K562 (cell line): ENCODE results near the gene ZBED2. TPM values are rescaled to one million over a fixed set of nuclear protein-coding genes. Genes with fewer than 3 reads are reported as not detected.

Source experiments
- ATAC-seq: fragments of 200-7000 bp; cut with Tn5 transposase; 3 replicates; pipeline ENCODE4 v1.9.1; 2020; ENCODE audit warnings: moderate library complexity
- BruUV-seq: library from RNA; stranded (reverse); fragments of 400-500 nt; replicated peaks from 2 replicates; lab custom pipeline; 2021; lab: Mats Ljungman, UMichigan
- CTCF ChIA-PET: fragments of 300-600 bp; formaldehyde crosslinking; extraction: SDS; loops from one replicate; lab custom pipeline; 2021; ENCODE audit warnings: low intra/inter-chr PET ratio; lab: Yijun Ruan, JAX
- POLR2A ChIA-PET: fragments of 300-600, 350-650 bp; sonication (Branson Sonifier 250); formaldehyde crosslinking; extraction: SDS; loops from one replicate; lab custom pipeline; 2021; ENCODE audit warnings: antibody characterized with exemption, inconsistent platforms; lab: Yijun Ruan, JAX
- DNase-seq, 4 experiments: peaks; one replicate each; pipeline versions ENCODE4 v3.0.0 to v3.0.0-alpha.2; 2011 to 2018; ENCODE audit warnings: low spot score in 3 of 4, mixed read lengths in 3 of 4; ENCODE audit errors: extremely low read depth in 1 of 4
- FAIRE-seq: peaks from 2 replicates; lab custom pipeline; 2011; peaks lifted over from hg19 to GRCh38; lab: Jason Lieb, UNC
- H2AFZ ChIP-seq: 2 replicates; pipeline ENCODE4 v1.6.0; 2011; ENCODE audit warnings: low read depth, low read length, control low read depth, inconsistent platforms
- H3K27ac ChIP-seq: fragments of 200-600 bp; 3 replicates; pipeline ENCODE4 v1.8.0; 2011; ENCODE audit warnings: low read depth, mild to moderate bottlenecking, control low read depth, inconsistent platforms, low read length, moderate library complexity, mixed read lengths; ENCODE audit errors: extremely low read depth
- H3K27me3 ChIP-seq, 2 experiments: fragments of 300-600 bp in 1 of 2; 2 replicates in 1 of 2; 3 replicates in 1 of 2; pipeline versions ENCODE4 v1.6.0 to v1.8.0; 2011; ENCODE audit warnings: inconsistent platforms in 2 of 2, low read length in 2 of 2, mild to moderate bottlenecking in 1 of 2, mixed read lengths in 1 of 2, moderate library complexity in 1 of 2; ENCODE audit not compliant: control insufficient read depth in 2 of 2, insufficient read depth in 2 of 2
- H3K36me3 ChIP-seq: fragments of 300-600 bp; 3 replicates; pipeline ENCODE4 v1.8.0; 2011; ENCODE audit warnings: mild to moderate bottlenecking, low read length, inconsistent platforms; ENCODE audit not compliant: control insufficient read depth, insufficient read depth
- H3K4me1 ChIP-seq, 2 experiments: fragments of 200-600 bp in 1 of 2; replicated peaks in 1 of 2; 2 replicates in 1 of 2; 3 replicates in 1 of 2; pipeline versions ENCODE4 v1.5.1 to v1.8.0; 2011; ENCODE audit warnings: inconsistent platforms in 2 of 2, low read length in 2 of 2, mild to moderate bottlenecking in 1 of 2, mixed read lengths in 1 of 2, moderate library complexity in 1 of 2; ENCODE audit not compliant: control insufficient read depth in 2 of 2, insufficient read depth in 2 of 2
- H3K4me2 ChIP-seq: 2 replicates; pipeline ENCODE4 v1.6.1; 2011; ENCODE audit warnings: low read length, control low read depth, inconsistent platforms, mixed read lengths; ENCODE audit not compliant: insufficient read depth
- H3K4me3 ChIP-seq: fragments of 200-600 bp; sonication (generic), shearing (Covaris generic); 2 replicates; pipeline ENCODE4 v1.5.1; 2016; ENCODE audit warnings: control low read depth, inconsistent platforms
- H3K79me2 ChIP-seq: fragments of 200-600 bp; 3 replicates; pipeline ENCODE4 v1.8.0; 2011; ENCODE audit warnings: low read length, inconsistent platforms; ENCODE audit not compliant: control insufficient read depth, insufficient read depth
- H3K9ac ChIP-seq, 2 experiments: 2 replicates each; pipeline versions ENCODE4 v1.6.0 to v1.6.1; 2011; ENCODE audit warnings: low read depth in 2 of 2, low read length in 2 of 2, control low read depth in 1 of 2, inconsistent platforms in 1 of 2, mild to moderate bottlenecking in 1 of 2, mixed read lengths in 1 of 2; ENCODE audit not compliant: insufficient read depth in 1 of 2
- H3K9me1 ChIP-seq: one replicate; pipeline ENCODE4 v1.6.0; 2011; ENCODE audit warnings: inconsistent platforms, mild to moderate bottlenecking, low read length, moderate library complexity; ENCODE audit not compliant: control insufficient read depth, insufficient read depth
- H3K9me3 ChIP-seq: replicated peaks from 2 replicates; pipeline ENCODE4 v1.5.1; 2011; ENCODE audit warnings: low read depth, low read length, inconsistent platforms; ENCODE audit not compliant: control insufficient read depth, insufficient read depth
- H4K20me1 ChIP-seq: replicated peaks from 2 replicates; pipeline ENCODE4 v1.6.1; 2011; ENCODE audit warnings: low read length, inconsistent platforms, mixed read lengths; ENCODE audit not compliant: control insufficient read depth, insufficient read depth
- BMI1 ChIP-seq: fragments of 150-350 bp; IDR thresholded peaks from 2 replicates; pipeline ENCODE4 v1.6.1; 2014; ENCODE audit warnings: low read length
- HDAC3 ChIP-seq: fragments of 450-650 bp; IDR thresholded peaks from 2 replicates; pipeline ENCODE4 v1.6.1; 2018; ENCODE audit warnings: borderline replicate concordance, mild to moderate bottlenecking, moderate library complexity; ENCODE audit not compliant: partially characterized antibody
- ILF3 ChIP-seq: fragments of 450-650 bp; IDR thresholded peaks from 2 replicates; pipeline ENCODE4 v1.6.1; 2018; ENCODE audit warnings: antibody characterized with exemption, mild to moderate bottlenecking, moderate library complexity, borderline replicate concordance
- KAT2B ChIP-seq: IDR thresholded peaks from one replicate; pipeline ENCODE4 v1.6.1; 2012; ENCODE audit warnings: low read depth, mild to moderate bottlenecking, control low read depth, inconsistent platforms, low read length, moderate library complexity
- MBD2 ChIP-seq: sonication (generic); IDR thresholded peaks from 2 replicates; pipeline ENCODE4 v1.6.1; 2016; ENCODE audit warnings: low read depth, borderline replicate concordance
- MCM7 ChIP-seq, 2 experiments: fragments of 450-650 bp; IDR thresholded peaks; 2 replicates each; pipeline ENCODE4 v1.6.1; 2016 to 2018
- WGBS: fragments of 100-300 bp; shearing (Covaris generic); methylation state at CpG from one replicate; pipeline ENCODE4 v1.1.6; 2016; ENCODE audit warnings: low coverage, mixed read lengths; ENCODE audit not compliant: insufficient coverage; ENCODE audit errors: missing lambda C conversion rate; 5-methylcytosine and 5-hydroxymethylcytosine counted together
- in situ Hi-C: fragments of 300-500 bp; cut with MboI; formaldehyde crosslinking; loops from 4 replicates; pipeline ENCODE4 v1.15.0; 2018; ENCODE audit warnings: inconsistent platforms, mixed read lengths
- intact Hi-C: fragments of 100-400 bp; cut with micrococcal nuclease; formaldehyde crosslinking; loops from 2 replicates; pipeline ENCODE4 v1.14.2; 2022
- polyA plus RNA-seq, 8 experiments: library from polyadenylated mRNA; depleted of rRNA in 4 of 8; stranded (reverse) in 5 of 8; unstranded in 3 of 8; fragments of >200 nt; fragmentation: Nextera tagmentation in 2 of 8; fragmentation: Illumina TruSeq in 1 of 8; extraction: Ambion mirVana in 2 of 8; extraction: Trizol in 1 of 8; gene quantifications; 2 replicates each; pipeline versions ENCODE4 v1.2.1 to v1.2.3, GENCODE V29; 2011 to 2014; ENCODE audit warnings: inconsistent platforms in 1 of 8, missing spikeins in 1 of 8
- total RNA-seq, 7 experiments: library from RNA; depleted of rRNA in 6 of 7; stranded (reverse); fragments of >200 nt in 6 of 7; fragmentation: Illumina TruSeq in 2 of 7; extraction: Trizol in 2 of 7; gene quantifications; 2 replicates each; pipeline versions ENCODE4 v1.2.1 to v1.2.3, GENCODE V29; 2011 to 2021; ENCODE audit warnings: low replicate concordance in 1 of 7
- TF ChIP-seq, protein P1 (sequence below): fragments of 250-450 bp; sonication (Bioruptor Pico); IDR thresholded peaks from 2 replicates; pipeline ENCODE4 v1.9.0; 2021; ENCODE audit warnings: mild to moderate bottlenecking

The ZBED2 gene
- total and polyA plus RNA-seq, 9 of the 15 experiments (the other 6 are each of a cell fraction or from before 2014, with no cell fraction given) = 0.11 TPM; not detected in 8

GRCh38 chr3:111617912-111618601 lies 22.9 kb upstream of the ZBED2 start:
- Histone ChIP-seq H3K27me3 (no peaks in the 10 kb centered on the region), H3K9me3 (no peaks in the 10 kb centered on the region), H3K36me3 (no peaks in the 10 kb centered on the region), H3K4me3 (no peak overlapping the region), H3K4me2 (no peak overlapping the region), H3K79me2 (no peaks in the 10 kb centered on the region), H4K20me1 (no peaks in the 10 kb centered on the region), H3K9me1 (no peaks in the 10 kb centered on the region), H3K4me1 (no peaks in the 10 kb centered on the region), H3K9ac (no peak overlapping the region), H2AFZ (no peak overlapping the region), H3K27ac (no peak overlapping the region)
- intact Hi-C loops (no loop called here), in situ Hi-C loops (no loop called here)
- TF ChIP-seq KAT2B (no peak), HDAC3 (no peak), BMI1 (no peak), ILF3 (no peak), MCM7 (IDR thresholded peaks at IDR 0.05) (no peak), MBD2 (no peak)
- TF ChIP-seq, protein P1, sequence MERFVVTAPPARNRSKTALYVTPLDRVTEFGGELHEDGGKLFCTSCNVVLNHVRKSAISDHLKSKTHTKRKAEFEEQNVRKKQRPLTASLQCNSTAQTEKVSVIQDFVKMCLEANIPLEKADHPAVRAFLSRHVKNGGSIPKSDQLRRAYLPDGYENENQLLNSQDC (CRISPR knock-in tag) = no peak
- DNase-seq (no peak), ATAC-seq (no peak), FAIRE-seq (no peak)
- 3% methylated on average over 3 of the region's 5 CpGs for WGBS
- POLR2A ChIA-PET = no interaction called here
- CTCF ChIA-PET = no interaction called here
- no TSS peak for BruUV-seq
